ENCODE results near the gene PMFBP1. TPM values are rescaled to one million over a fixed set of nuclear protein-coding genes. Genes with fewer than 3 reads are reported as not detected.
"Not testable (repeated sequence)": the region's sequence is repeated elsewhere in the genome, so short reads cannot be mapped to it uniquely, and the experiment has no call there.

PMFBP1 gene
- total and polyA plus RNA-seq, 7 donors, result 0.16 to 0.72 (median 0.37) TPM; not detected in 2

GRCh38 chr16:72085002-72085401 lies 87.0 kb downstream of the PMFBP1 start:
- Histone ChIP-seq H3K4me3 (no peak overlapping the region), H3K27me3 (ENCODE audit: insufficient read depth in 3 of 3, low read length in 2 of 3) (no peaks in the 10 kb centered on the region), H3K9me3 (no peaks in the 10 kb centered on the region), H3K27ac (no peak overlapping the region), H3K36me3 (ENCODE audit: insufficient read depth in 1 of 2, low read depth in 1 of 2) (peaks cover 28 to 57% of the 10 kb centered on the region in 2 donors), H3K4me1 (no peaks in the 10 kb centered on the region)
- no peak for ATAC-seq
- no peak for TF ChIP-seq CTCF (IDR thresholded peaks at IDR 0.05)
- WGBS, 3 donors, result 90 to 98% (median 97%) methylated on average over 2 of the region's 2 CpGs
- intact Hi-C loops (cut with DNase I), result no loop called here
- no peak for DNase-seq

GRCh38 chr16:72084445-72084844 lies 87.5 kb downstream of the PMFBP1 start:
- no peak for TF ChIP-seq CTCF (IDR thresholded peaks at IDR 0.05)
- Histone ChIP-seq H3K9me3 (no peaks in the 10 kb centered on the region), H3K4me3 (no peak overlapping the region), H3K4me1 (no peaks in the 10 kb centered on the region), H3K36me3 (ENCODE audit: insufficient read depth in 1 of 2, low read depth in 1 of 2) (peaks cover 24 to 52% of the 10 kb centered on the region in 2 donors), H3K27me3 (ENCODE audit: insufficient read depth in 3 of 3, low read length in 2 of 3) (no peaks in the 10 kb centered on the region), H3K27ac (no peak overlapping the region)
- intact Hi-C loops (cut with DNase I), result no loop called here
- ATAC-seq, result no peak
- DNase-seq, result no peak
- 98 to 99% (median 99%) methylated on average over 10 of the region's 10 CpGs for WGBS, 3 donors

- Histone ChIP-seq H3K27ac (no peak overlapping the region), H3K27me3 (ENCODE audit: insufficient read depth in 3 of 3, low read length in 2 of 3) (no peaks in the 10 kb centered on the region), H3K4me3 (no peak overlapping the region), H3K9me3 (no peaks in the 10 kb centered on the region), H3K4me1 (no peaks in the 10 kb centered on the region), H3K36me3 (ENCODE audit: insufficient read depth in 1 of 2, low read depth in 1 of 2) (peaks cover 21 to 46% of the 10 kb centered on the region in 2 donors)
- no peak for TF ChIP-seq CTCF (IDR thresholded peaks at IDR 0.05)
- ATAC-seq (no peak), DNase-seq (no peak)
- intact Hi-C loops (cut with DNase I), result no loop called here
- WGBS, 3 donors, result 48 to 50% (median 48%) methylated on average over 3 of the region's 3 CpGs
Measured at GRCh38 chr16:72083778-72084404, 88.1 kb downstream of the PMFBP1 start.

- H3K9me3 ChIP-seq; H3K27ac ChIP-seq; DNase-seq; H3K27me3 ChIP-seq (ENCODE audit: insufficient read depth in 3 of 3, low read length in 2 of 3); H3K36me3 ChIP-seq (ENCODE audit: insufficient read depth in 1 of 2, low read depth in 1 of 2); ATAC-seq; intact Hi-C loops (cut with DNase I); H3K4me3 ChIP-seq: not testable (repeated sequence)
- 93 to 100% (median 98%) methylated on average over 1 to 2 of the region's 5 CpGs for WGBS, 3 donors
- peaks cover 11% of the 10 kb centered on the region for H3K4me1 ChIP-seq
Measured at GRCh38 chr16:72076991-72077706, 94.8 kb downstream of the PMFBP1 start.

- not testable (repeated sequence) for ATAC-seq, H3K4me3 ChIP-seq
- peaks cover 11% of the 10 kb centered on the region for H3K4me1 ChIP-seq
Measured at GRCh38 chr16:72075067-72075466, 96.9 kb downstream of the PMFBP1 start.

More at GRCh38 chr16:72075067-72075466, 96.9 kb downstream of the PMFBP1 start:
- DNase-seq; H3K27ac ChIP-seq; H3K36me3 ChIP-seq (ENCODE audit: insufficient read depth in 1 of 2, low read depth in 1 of 2); H3K9me3 ChIP-seq; H3K27me3 ChIP-seq (ENCODE audit: insufficient read depth in 3 of 3, low read length in 2 of 3); intact Hi-C loops (cut with DNase I): not testable (repeated sequence)
- WGBS, 3 donors, result 39 to 84% (median 49%) methylated on average over 1 to 2 of the region's 6 CpGs

Data from psoas muscle (tissue), 8 donors.